Neuronal stem cell (in vitro differentiated cells): ENCODE measurements around the gene PHOSPHO1.
A peak's percentile ranks its signal among the peaks of the same experiment; 100 is the strongest.

Experiments
- DNase-seq: peaks from one replicate; pipeline ENCODE4 v3.0.0-alpha.2; 2013; ENCODE audit warnings: low spot score
- H2AFZ ChIP-seq: one replicate; pipeline ENCODE4 v1.6.1; 2013; ENCODE audit warnings: mild to moderate bottlenecking, low read length, inconsistent platforms
- H2AK5ac ChIP-seq: 2 replicates; pipeline ENCODE4 v1.6.1; 2013; ENCODE audit warnings: low read depth, mild to moderate bottlenecking, inconsistent platforms, low read length, moderate library complexity, mixed read lengths
- H2BK120ac ChIP-seq: 2 replicates; pipeline ENCODE4 v1.6.1; 2013; ENCODE audit warnings: low read depth, mild to moderate bottlenecking, inconsistent platforms, low read length, moderate library complexity, mixed read lengths
- H2BK12ac ChIP-seq: one replicate; pipeline ENCODE4 v1.6.1; 2013; ENCODE audit warnings: low read length, inconsistent platforms
- H2BK15ac ChIP-seq: 2 replicates; pipeline ENCODE4 v1.6.1; 2013; ENCODE audit warnings: mild to moderate bottlenecking, low read length, inconsistent platforms, mixed read lengths
- H2BK5ac ChIP-seq: one replicate; pipeline ENCODE4 v1.6.1; 2013; ENCODE audit warnings: inconsistent platforms, mild to moderate bottlenecking, low read length, moderate library complexity
- H3K14ac ChIP-seq: one replicate; pipeline ENCODE4 v1.6.1; 2013; ENCODE audit warnings: low read length, inconsistent platforms
- H3K18ac ChIP-seq: 2 replicates; pipeline ENCODE4 v1.6.1; 2013; ENCODE audit warnings: low read length, inconsistent platforms
- H3K23ac ChIP-seq: 2 replicates; pipeline ENCODE4 v1.6.1; 2013; ENCODE audit warnings: low read depth, mild to moderate bottlenecking, mixed read lengths, low read length, inconsistent platforms; ENCODE audit not compliant: poor library complexity
- H3K27ac ChIP-seq: replicated peaks from 3 replicates; pipeline ENCODE4 v1.5.1; 2013; ENCODE audit warnings: low read length, inconsistent platforms
- H3K27me3 ChIP-seq, 3 experiments: 2 replicates each; pipeline ENCODE4 v1.6.1; 2013; ENCODE audit warnings: low read length in 3 of 3, mild to moderate bottlenecking in 2 of 3, inconsistent platforms in 1 of 3, low read depth in 1 of 3, mixed read lengths in 1 of 3, moderate library complexity in 1 of 3; ENCODE audit not compliant: control insufficient read depth in 3 of 3, insufficient read depth in 3 of 3
- H3K36me3 ChIP-seq, 2 donors: replicated peaks in 1 of 2; 2 replicates each; pipeline ENCODE4 v1.6.1; 2013; ENCODE audit warnings: low read length in 2 of 2; ENCODE audit not compliant: control insufficient read depth in 2 of 2, insufficient read depth in 2 of 2
- H3K4ac ChIP-seq: 2 replicates; pipeline ENCODE4 v1.6.1; 2013; ENCODE audit warnings: inconsistent platforms, mild to moderate bottlenecking, low read length, moderate library complexity
- H3K4me1 ChIP-seq, 2 donors: 1 replicate in 1 of 2; 2 replicates in 1 of 2; pipeline ENCODE4 v1.6.1; 2013; ENCODE audit warnings: low read length in 2 of 2, low read depth in 1 of 2; ENCODE audit not compliant: control insufficient read depth in 2 of 2, insufficient read depth in 1 of 2
- H3K4me2 ChIP-seq: one replicate; pipeline ENCODE4 v1.6.1; 2013; ENCODE audit warnings: mild to moderate bottlenecking, low read length, inconsistent platforms; ENCODE audit not compliant: insufficient read depth, poor library complexity, severe bottlenecking
- H3K4me3 ChIP-seq, 2 donors: 2 replicates each; pipeline ENCODE4 v1.5.1; 2013; ENCODE audit warnings: low read length in 2 of 2, mild to moderate bottlenecking in 2 of 2, inconsistent platforms in 1 of 2, moderate library complexity in 1 of 2
- H3K79me1 ChIP-seq: one replicate; pipeline ENCODE4 v1.6.1; 2013; ENCODE audit warnings: low read depth, mild to moderate bottlenecking, inconsistent platforms, low read length, moderate library complexity
- H3K9ac ChIP-seq: one replicate; pipeline ENCODE4 v1.6.1; 2013; ENCODE audit warnings: mild to moderate bottlenecking, low read depth, low read length, inconsistent platforms; ENCODE audit not compliant: poor library complexity
- H3K9me3 ChIP-seq, 2 donors: replicated peaks in 1 of 2; 2 replicates each; pipeline versions ENCODE3 to v1.6.1; 2013; ENCODE audit warnings: low read length in 2 of 2, mild to moderate bottlenecking in 2 of 2, inconsistent platforms in 1 of 2, low read depth in 1 of 2, mixed read lengths in 1 of 2, moderate library complexity in 1 of 2; ENCODE audit not compliant: control insufficient read depth in 2 of 2, insufficient read depth in 1 of 2
- H4K8ac ChIP-seq: one replicate; pipeline ENCODE4 v1.6.1; 2013; ENCODE audit warnings: low read depth, mild to moderate bottlenecking, inconsistent platforms, low read length, moderate library complexity
- H4K91ac ChIP-seq: one replicate; pipeline ENCODE4 v1.6.1; 2013; ENCODE audit warnings: low read length, low read depth, mild to moderate bottlenecking, inconsistent platforms; ENCODE audit not compliant: poor library complexity
- WGBS, 2 donors: extraction: QIAGEN DNeasy Blood & Tissue Kit; methylation state at CpG; one replicate each; pipeline ENCODE4 v1.1.7; 2013; ENCODE audit warnings: missing lambda C conversion rate in 2 of 2, mixed read lengths in 1 of 2; ENCODE audit not compliant: insufficient read length in 2 of 2, insufficient replicate concordance in 1 of 2; ENCODE audit errors: extremely low coverage in 2 of 2; 5-methylcytosine and 5-hydroxymethylcytosine counted together

The PHOSPHO1 gene

DNA sequence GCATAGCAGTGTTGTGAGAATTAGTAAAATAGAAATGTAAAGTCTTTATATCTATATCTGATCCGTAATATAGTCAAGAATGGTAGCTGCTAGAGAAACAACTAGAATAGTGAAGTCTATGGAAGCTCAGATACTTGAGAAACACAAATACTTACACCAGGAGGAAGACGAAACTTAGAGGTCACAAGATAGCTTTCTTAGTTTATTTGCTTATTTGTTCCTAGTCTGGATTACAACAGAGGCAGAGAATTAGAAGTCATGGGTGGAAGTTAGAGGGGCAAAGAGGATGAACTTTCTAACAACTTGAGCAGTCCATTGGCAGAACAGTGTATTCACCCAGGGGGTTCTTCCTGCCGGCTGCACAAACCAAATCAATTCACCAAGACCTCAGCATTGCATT is 34.1 kb downstream of the PHOSPHO1 start:
- Histone ChIP-seq H3K36me3 (no peaks in the 10 kb centered on the region), H2BK12ac (no peak overlapping the region), H3K4me1 (peaks cover 2% of the 10 kb centered on the region in 2 donors), H4K8ac (no peak overlapping the region), H3K79me1 (no peaks in the 10 kb centered on the region), H3K23ac (no peak overlapping the region), H3K4me3 (no peak overlapping the region), H3K4me2 (no peak overlapping the region), H2AFZ (no peak overlapping the region), H4K91ac (no peak overlapping the region), H2AK5ac (no peak overlapping the region), H3K14ac (no peak overlapping the region), H3K9ac (no peak overlapping the region), H3K9me3 (no peaks in the 10 kb centered on the region), H3K27me3 (no peaks in the 10 kb centered on the region), H2BK120ac (no peak overlapping the region), H3K4ac (no peak overlapping the region), H3K18ac (no peak overlapping the region), H2BK15ac (no peak overlapping the region), H3K27ac (no peak overlapping the region), H2BK5ac (no peak overlapping the region)
- no CpG with 5 or more reads among the region's 3 CpGs for WGBS, 2 donors
- no peak for DNase-seq

DNA sequence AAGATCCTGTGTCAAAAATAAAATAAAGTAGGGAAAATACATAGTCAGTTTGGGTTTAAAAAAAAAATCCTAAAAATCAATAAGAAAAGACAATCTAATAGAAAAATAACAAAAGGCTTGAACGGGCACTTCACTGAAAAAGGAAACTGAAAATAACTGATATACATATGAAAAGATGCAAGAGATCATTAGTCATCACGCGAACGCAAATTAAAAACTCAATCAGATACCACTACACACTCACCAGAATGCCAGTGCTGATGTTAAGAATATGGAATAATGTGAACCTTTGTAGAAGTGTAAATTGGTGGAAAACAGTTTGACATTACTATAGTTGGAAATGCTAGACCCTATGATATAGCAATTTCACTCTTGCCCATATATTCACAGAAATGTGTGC is 34.8 kb downstream of the PHOSPHO1 start:
- no peak overlapping the region for H2AK5ac ChIP-seq
- peaks cover 2% of the 10 kb centered on the region in 2 donors for H3K4me1 ChIP-seq
- WGBS, 2 donors, result no CpG with 5 or more reads among the region's 4 CpGs
- no peak overlapping the region for H2BK15ac ChIP-seq
- no peak for DNase-seq
- H3K18ac ChIP-seq, result no peak overlapping the region
- no peak overlapping the region for H2BK12ac ChIP-seq
- no peak overlapping the region for H3K27ac ChIP-seq
- no peak overlapping the region for H3K4me2 ChIP-seq
- no peak overlapping the region for H3K9ac ChIP-seq
- no peaks in the 10 kb centered on the region for H3K9me3 ChIP-seq
- H4K8ac ChIP-seq, result no peak overlapping the region
- no peaks in the 10 kb centered on the region for H3K36me3 ChIP-seq
- no peak overlapping the region for H3K4me3 ChIP-seq
- peaks cover 0 to 2% (median 0%) of the 10 kb centered on the region in 3 experiments for H3K27me3 ChIP-seq
- H3K79me1 ChIP-seq, result no peaks in the 10 kb centered on the region
- no peak overlapping the region for H2BK120ac ChIP-seq
- H4K91ac ChIP-seq, result no peak overlapping the region
- H3K14ac ChIP-seq, result no peak overlapping the region
- H2BK5ac ChIP-seq, result no peak overlapping the region
- no peak overlapping the region for H3K23ac ChIP-seq
- no peak overlapping the region for H3K4ac ChIP-seq
- H2AFZ ChIP-seq, result no peak overlapping the region

GRCh38 chr17:49194297-49194607 is 36.3 kb downstream of the PHOSPHO1 start:
- H2BK15ac ChIP-seq, result no peak overlapping the region
- WGBS, 2 donors, result no CpG with 5 or more reads among the region's 3 CpGs
- no peak overlapping the region for H3K9ac ChIP-seq
- H3K23ac ChIP-seq, result no peak overlapping the region
- no peaks in the 10 kb centered on the region for H3K79me1 ChIP-seq
- no peaks in the 10 kb centered on the region for H3K9me3 ChIP-seq
- no peak overlapping the region for H2BK5ac ChIP-seq
- peaks cover 2% of the 10 kb centered on the region in 2 donors for H3K4me1 ChIP-seq
- no peak overlapping the region for H2BK120ac ChIP-seq
- H3K4me2 ChIP-seq, result peak overlapping the region; percentile 20
- no peak overlapping the region for H2BK12ac ChIP-seq
- H3K4me3 ChIP-seq, result no peak overlapping the region
- no peak overlapping the region for H3K4ac ChIP-seq
- H4K8ac ChIP-seq, result no peak overlapping the region
- peaks cover 0 to 13% (median 0%) of the 10 kb centered on the region in 3 experiments for H3K27me3 ChIP-seq
- H2AFZ ChIP-seq, result peak overlapping the region; percentile 99
- H3K36me3 ChIP-seq, result no peaks in the 10 kb centered on the region
- H3K18ac ChIP-seq, result no peak overlapping the region
- no peak overlapping the region for H4K91ac ChIP-seq
- peak overlapping the region; percentile 20 for H3K27ac ChIP-seq
- H2AK5ac ChIP-seq, result no peak overlapping the region
- no peak overlapping the region for H3K14ac ChIP-seq
- no peak for DNase-seq

DNA sequence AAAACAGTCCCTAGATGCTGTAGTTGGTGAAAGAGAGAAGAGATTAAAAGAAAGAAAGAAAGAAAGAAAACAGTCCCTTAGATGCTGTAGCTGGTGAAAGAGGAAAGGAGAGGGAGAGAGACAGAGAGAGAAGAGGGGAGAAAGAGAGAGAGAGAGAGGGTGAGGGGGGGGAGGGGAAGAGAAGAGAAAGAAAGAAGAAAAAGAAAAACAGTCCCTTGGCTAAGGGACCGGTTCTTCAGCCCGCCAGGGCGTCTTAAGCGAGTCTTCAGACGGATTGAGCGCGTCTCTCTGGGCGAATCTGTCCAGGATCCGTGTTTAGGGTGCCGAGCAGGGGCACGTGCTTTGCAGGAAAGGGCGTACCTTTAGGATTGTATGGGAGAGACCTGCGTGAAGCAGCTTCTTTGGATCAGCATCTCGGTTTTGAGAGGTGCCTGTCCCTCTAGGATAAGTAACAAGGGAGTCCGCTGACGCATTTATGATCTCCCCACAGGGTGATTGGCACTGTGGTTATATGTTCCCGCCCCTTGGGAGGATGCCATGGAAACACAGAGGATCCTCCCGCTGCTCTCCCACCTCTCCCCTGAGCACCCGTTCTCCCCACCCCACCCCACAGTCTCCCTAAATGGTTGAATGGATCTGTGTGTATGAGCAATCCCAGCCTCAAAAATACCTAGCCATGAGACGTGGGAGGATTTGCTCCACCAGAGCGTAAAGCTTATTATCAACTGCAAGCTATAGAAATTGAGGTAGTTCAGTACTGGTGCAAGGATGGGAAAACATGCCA is 36.9 kb downstream of the PHOSPHO1 start:
- Histone ChIP-seq H2AFZ (peak overlapping the region; percentile 99), H3K4me2 (peak overlapping the region; percentile 72), H4K8ac (no peak overlapping the region), H3K36me3 (no peaks in the 10 kb centered on the region), H3K23ac (no peak overlapping the region), H3K9me3 (no peaks in the 10 kb centered on the region), H3K14ac (no peak overlapping the region), H2BK5ac (no peak overlapping the region), H3K27me3 (peaks cover 0 to 13% (median 0%) of the 10 kb centered on the region in 3 experiments), H3K9ac (no peak overlapping the region), H4K91ac (no peak overlapping the region), H2AK5ac (no peak overlapping the region), H2BK120ac (no peak overlapping the region), H3K18ac (peak overlapping the region; percentile 91), H2BK12ac (no peak overlapping the region), H3K4me3 (peak overlapping the region; percentile 71 to 79), H3K4ac (no peak overlapping the region), H2BK15ac (no peak overlapping the region), H3K27ac (peak overlapping the region; percentile 67), H3K4me1 (peaks cover 2% of the 10 kb centered on the region in 2 donors), H3K79me1 (no peaks in the 10 kb centered on the region)
- DNase-seq, result peak; percentile 52
- no CpG with 5 or more reads among the region's 21 CpGs for WGBS, 2 donors
